Naive thymus-derived CD4-positive, alpha-beta T cell (primary cell): ENCODE results near the gene IFT43. TPM values are rescaled to one million over a fixed set of nuclear protein-coding genes. Genes with fewer than 3 reads are reported as not detected.

ENCODE experiments used
- ATAC-seq: fragments of 150-1000 bp; cut with Tn5 transposase; 2 replicates; pipeline ENCODE4 v1.10.0; 2021; ENCODE audit warnings: mild to moderate bottlenecking, moderate library complexity
- CTCF ChIA-PET: fragments of 350-600 bp; sonication (Branson Sonifier 250); formaldehyde crosslinking; loops from one replicate; lab custom pipeline; 2021; ENCODE audit warnings: antibody characterized with exemption; lab: Charles Lee
- POLR2A ChIA-PET: fragments of 350-600 bp; sonication (Branson Sonifier 250); formaldehyde crosslinking; loops from one replicate; lab custom pipeline; 2021; ENCODE audit warnings: antibody characterized with exemption, inconsistent platforms; lab: Charles Lee
- DNase-seq, 9 donors: peaks; one replicate each; pipeline versions ENCODE4 v3.0.0 to v3.0.0-alpha.2; 2020 to 2022; ENCODE audit warnings: mixed read lengths in 1 of 9
- H3K27ac ChIP-seq: one replicate; pipeline ENCODE4 v1.7.0; 2013; ENCODE audit warnings: mild to moderate bottlenecking, low read depth, low read length, moderate library complexity
- H3K27me3 ChIP-seq, 2 donors: one replicate each; pipeline ENCODE4 v1.7.0; 2013; ENCODE audit warnings: low read length in 2 of 2, mild to moderate bottlenecking in 2 of 2, moderate library complexity in 2 of 2; ENCODE audit not compliant: control insufficient read depth in 2 of 2, insufficient read depth in 2 of 2
- H3K36me3 ChIP-seq, 3 experiments: 1 replicate in 2 of 3; 2 replicates in 1 of 3; pipeline ENCODE4 v1.7.0; 2013; ENCODE audit warnings: low read length in 3 of 3, mild to moderate bottlenecking in 3 of 3, moderate library complexity in 1 of 3; ENCODE audit not compliant: insufficient read depth in 3 of 3, control insufficient read depth in 2 of 3
- H3K4me1 ChIP-seq, 2 donors: one replicate each; pipeline ENCODE4 v1.7.0; 2013; ENCODE audit warnings: low read length in 2 of 2, mild to moderate bottlenecking in 2 of 2, moderate library complexity in 1 of 2; ENCODE audit not compliant: control insufficient read depth in 2 of 2, insufficient read depth in 2 of 2
- H3K4me3 ChIP-seq: 2 replicates; pipeline ENCODE4 v1.7.0; 2013; ENCODE audit warnings: mild to moderate bottlenecking, low read length
- H3K9me3 ChIP-seq, 3 experiments: 1 replicate in 2 of 3; 2 replicates in 1 of 3; pipeline ENCODE4 v1.7.0; 2013; ENCODE audit warnings: low read length in 3 of 3; ENCODE audit not compliant: control insufficient read depth in 2 of 3
- H3K27ac Mint-ChIP-seq, 9 donors: one replicate each; pipeline ENCODE4 v1.8.0; 2020 to 2022; ENCODE audit warnings: mixed read lengths in 9 of 9, mild to moderate bottlenecking in 8 of 9, moderate library complexity in 5 of 9, inconsistent platforms in 2 of 9
- H3K27me3 Mint-ChIP-seq, 5 donors: one replicate each; pipeline ENCODE4 v1.8.0; 2021 to 2022; ENCODE audit warnings: mixed read lengths in 5 of 5, mild to moderate bottlenecking in 1 of 5
- H3K36me3 Mint-ChIP-seq, 5 donors: one replicate each; pipeline ENCODE4 v1.8.0; 2020 to 2022; ENCODE audit warnings: mixed read lengths in 5 of 5, mild to moderate bottlenecking in 3 of 5, inconsistent platforms in 1 of 5
- H3K4me1 Mint-ChIP-seq, 7 donors: one replicate each; pipeline ENCODE4 v1.8.0; 2020 to 2022; ENCODE audit warnings: mixed read lengths in 7 of 7, mild to moderate bottlenecking in 3 of 7, inconsistent platforms in 1 of 7
- H3K4me3 Mint-ChIP-seq, 10 donors: one replicate each; pipeline ENCODE4 v1.8.0; 2020 to 2022; ENCODE audit warnings: mild to moderate bottlenecking in 10 of 10, mixed read lengths in 10 of 10, moderate library complexity in 6 of 10, inconsistent platforms in 2 of 10
- H3K9me3 Mint-ChIP-seq, 11 donors: one replicate each; pipeline ENCODE4 v1.8.0; 2020 to 2022; ENCODE audit warnings: mixed read lengths in 11 of 11, mild to moderate bottlenecking in 4 of 11, inconsistent platforms in 1 of 11, moderate library complexity in 1 of 11
- intact Hi-C, 2 donors: fragments of 100-400 bp; cut with micrococcal nuclease; formaldehyde crosslinking; loops; one replicate each; pipeline ENCODE4 v1.15.1; 2023
- polyA plus RNA-seq, 2 donors: library from polyadenylated mRNA; unstranded; fragments of 300-500 nt; fragmentation: Illumina TruSeq; gene quantifications; one replicate each; pipeline ENCODE4 v1.2.3, GENCODE V29; 2021
- total RNA-seq, 6 experiments: library from RNA in 5 of 6; stranded (reverse) in 5 of 6; gene quantifications; 1 replicate in 5 of 6; 2 replicates in 1 of 6; pipeline ENCODE4 v1.2.3 and lab custom pipeline; 2021 to 2026

Gene IFT43
- total and polyA plus RNA-seq, 7 experiments from 2014 or later: 4.6 to 19.1 (median 15.4) TPM

- intact Hi-C loops: no loop called here
- H3K27me3 ChIP-seq: no peaks in the 10 kb centered on the region
- POLR2A ChIA-PET: no interaction called here
- no peak for DNase-seq
- H3K36me3 ChIP-seq: no peaks in the 10 kb centered on the region
- Mint-ChIP-seq H3K27ac (no peak overlapping the region), H3K9me3 (no peaks in the 10 kb centered on the region), H3K4me3 (no peak overlapping the region), H3K27me3 (no peaks in the 10 kb centered on the region), H3K36me3 (peaks cover 0 to 20% (median 3%) of the 10 kb centered on the region in 5 donors), H3K4me1 (no peaks in the 10 kb centered on the region)
- no peak overlapping the region for H3K4me3 ChIP-seq
- no peak overlapping the region for H3K27ac ChIP-seq
- H3K4me1 ChIP-seq: no peaks in the 10 kb centered on the region
- no peaks in the 10 kb centered on the region for H3K9me3 ChIP-seq
- ATAC-seq: no peak
- CTCF ChIA-PET: interaction anchor here (0.7 kb wide), 1 partner anchor 30 kb away, joined by 3 read pairs; no protein-coding TSS in a partner anchor
These were observed 91.8 kb downstream of the IFT43 start for GRCh38 chr14:76077340-76077739.

- no peak overlapping the region for H3K4me3 Mint-ChIP-seq
- Histone ChIP-seq H3K36me3 (peaks cover 0 to 3% (median 0%) of the 10 kb centered on the region in 3 experiments), H3K27ac (no peak overlapping the region), H3K27me3 (no peaks in the 10 kb centered on the region), H3K9me3 (no peaks in the 10 kb centered on the region), H3K4me3 (no peak overlapping the region), H3K4me1 (no peaks in the 10 kb centered on the region)
- DNase-seq: no peak
- H3K27ac Mint-ChIP-seq: no peak overlapping the region
- CTCF ChIA-PET: interaction anchor here (0.9 kb wide), 1 partner anchor 1110 kb away, joined by 3 read pairs; no protein-coding TSS in a partner anchor
- no peak for ATAC-seq
- H3K36me3 Mint-ChIP-seq: peaks cover 0 to 19% (median 0%) of the 10 kb centered on the region in 5 donors
- no peaks in the 10 kb centered on the region for H3K9me3 Mint-ChIP-seq
- no peaks in the 10 kb centered on the region for H3K4me1 Mint-ChIP-seq
- intact Hi-C loops: no loop called here
- no peaks in the 10 kb centered on the region for H3K27me3 Mint-ChIP-seq
- POLR2A ChIA-PET: no interaction called here
These were observed 92.9 kb downstream of the IFT43 start for GRCh38 chr14:76078501-76078900.

- H3K4me3 ChIP-seq: no peak overlapping the region
- no peak for ATAC-seq
- Mint-ChIP-seq H3K36me3 (peaks cover 0 to 22% (median 0%) of the 10 kb centered on the region in 5 donors), H3K4me1 (no peaks in the 10 kb centered on the region), H3K9me3 (no peaks in the 10 kb centered on the region), H3K27ac (no peak overlapping the region), H3K4me3 (no peak overlapping the region), H3K27me3 (no peaks in the 10 kb centered on the region)
- intact Hi-C loops: no loop called here
- peaks cover 0 to 7% (median 0%) of the 10 kb centered on the region in 3 experiments for H3K36me3 ChIP-seq
- POLR2A ChIA-PET: no interaction called here
- DNase-seq: no peak
- CTCF ChIA-PET: no interaction called here
- H3K27me3 ChIP-seq: no peaks in the 10 kb centered on the region
- H3K4me1 ChIP-seq: no peaks in the 10 kb centered on the region
- H3K9me3 ChIP-seq: no peaks in the 10 kb centered on the region
- no peak overlapping the region for H3K27ac ChIP-seq
These were observed 94.5 kb downstream of the IFT43 start for GRCh38 chr14:76080025-76080424.

- Mint-ChIP-seq H3K4me1 (no peaks in the 10 kb centered on the region), H3K4me3 (no peak overlapping the region), H3K36me3 (peaks cover 0 to 22% (median 0%) of the 10 kb centered on the region in 5 donors), H3K9me3 (no peaks in the 10 kb centered on the region), H3K27me3 (no peaks in the 10 kb centered on the region), H3K27ac (no peak overlapping the region)
- ChIA-PET CTCF (no interaction called here), POLR2A (no interaction called here)
- intact Hi-C loops: no loop called here
- Histone ChIP-seq H3K27ac (no peak overlapping the region), H3K4me3 (no peak overlapping the region), H3K9me3 (no peaks in the 10 kb centered on the region), H3K36me3 (peaks cover 0 to 7% (median 0%) of the 10 kb centered on the region in 3 experiments), H3K27me3 (no peaks in the 10 kb centered on the region), H3K4me1 (no peaks in the 10 kb centered on the region)
- ATAC-seq (no peak), DNase-seq (no peak)
These were observed 94.9 kb downstream of the IFT43 start for GRCh38 chr14:76080471-76080870.

- no peaks in the 10 kb centered on the region for H3K27me3 Mint-ChIP-seq
- intact Hi-C loops: no loop called here
- no peaks in the 10 kb centered on the region for H3K9me3 ChIP-seq
- DNase-seq (no peak), ATAC-seq (no peak)
- H3K9me3 Mint-ChIP-seq: no peaks in the 10 kb centered on the region
- no peaks in the 10 kb centered on the region for H3K27me3 ChIP-seq
- no peak overlapping the region for H3K4me3 Mint-ChIP-seq
- H3K4me1 Mint-ChIP-seq: no peaks in the 10 kb centered on the region
- H3K36me3 ChIP-seq: peaks cover 0 to 7% (median 0%) of the 10 kb centered on the region in 3 experiments
- no peak overlapping the region for H3K27ac Mint-ChIP-seq
- no peak overlapping the region for H3K27ac ChIP-seq
- no peak overlapping the region for H3K4me3 ChIP-seq
- POLR2A ChIA-PET: no interaction called here
- H3K36me3 Mint-ChIP-seq: peaks cover 0 to 22% (median 0%) of the 10 kb centered on the region in 5 donors
- CTCF ChIA-PET: no interaction called here
- no peaks in the 10 kb centered on the region for H3K4me1 ChIP-seq
These were observed 96.1 kb downstream of the IFT43 start for GRCh38 chr14:76081642-76082041.

- H3K27me3 Mint-ChIP-seq: no peaks in the 10 kb centered on the region
- CTCF ChIA-PET: no interaction called here
- POLR2A ChIA-PET: no interaction called here
These were observed 98.5 kb downstream of the IFT43 start for GRCh38 chr14:76083796-76084765.

More at GRCh38 chr14:76083796-76084765, 98.5 kb downstream of the IFT43 start:
- H3K9me3 Mint-ChIP-seq: no peaks in the 10 kb centered on the region
- Histone ChIP-seq H3K4me3 (no peak overlapping the region), H3K27me3 (no peaks in the 10 kb centered on the region), H3K36me3 (peaks cover 0 to 7% (median 0%) of the 10 kb centered on the region in 3 experiments), H3K4me1 (no peaks in the 10 kb centered on the region), H3K9me3 (no peaks in the 10 kb centered on the region), H3K27ac (no peak overlapping the region)
- ATAC-seq (no peak), DNase-seq (no peak)
- H3K27ac Mint-ChIP-seq: no peak overlapping the region
- H3K36me3 Mint-ChIP-seq: peaks cover 0 to 18% (median 0%) of the 10 kb centered on the region in 5 donors
- intact Hi-C loops: no loop called here
- no peaks in the 10 kb centered on the region for H3K4me1 Mint-ChIP-seq
- no peak overlapping the region for H3K4me3 Mint-ChIP-seq
